GM20431 (cell line): ENCODE measurements around the gene GFOD1.

Source experiments
- in situ Hi-C: fragments of 300-500 bp; cut with MseI, MboI; formaldehyde crosslinking; loops from one replicate; pipeline ENCODE4 v1.15.0; 2020; ENCODE audit warnings: low sequenced_read_pairs; ENCODE audit not compliant: unreplicated experiment

Gene GFOD1

DNA sequence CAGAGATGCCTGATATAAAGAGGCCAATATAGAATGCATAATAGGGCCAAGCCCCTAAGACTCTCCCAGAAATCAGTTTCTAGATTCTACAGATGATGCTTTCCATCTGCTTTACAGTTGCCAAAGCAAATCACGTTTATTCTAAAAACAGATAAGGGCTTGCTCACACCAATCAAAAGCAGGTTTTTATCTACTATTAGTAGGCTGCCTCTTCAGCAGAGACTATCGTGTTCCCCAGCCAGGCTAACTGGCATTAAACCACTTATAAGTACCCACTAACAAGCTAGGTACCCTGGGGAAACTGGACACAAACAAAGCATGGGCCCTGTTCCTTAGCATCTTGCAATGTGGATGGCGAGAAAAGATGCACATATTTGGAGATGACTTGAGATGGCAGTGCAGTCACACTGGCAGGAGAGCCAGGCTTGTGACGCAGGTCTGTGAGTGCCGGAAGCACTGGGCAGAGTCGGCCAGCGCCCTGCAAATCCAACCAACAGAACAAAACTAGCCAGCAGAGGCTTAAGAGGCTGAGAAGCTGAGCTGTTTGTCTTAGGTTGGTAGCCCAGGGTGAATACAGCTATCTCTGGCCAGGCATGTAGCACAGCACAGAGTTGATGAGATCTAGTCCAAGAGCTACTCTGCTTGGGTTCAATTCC, 73.4 kb downstream of the GFOD1 start:
- in situ Hi-C loops = no loop called here

DNA sequence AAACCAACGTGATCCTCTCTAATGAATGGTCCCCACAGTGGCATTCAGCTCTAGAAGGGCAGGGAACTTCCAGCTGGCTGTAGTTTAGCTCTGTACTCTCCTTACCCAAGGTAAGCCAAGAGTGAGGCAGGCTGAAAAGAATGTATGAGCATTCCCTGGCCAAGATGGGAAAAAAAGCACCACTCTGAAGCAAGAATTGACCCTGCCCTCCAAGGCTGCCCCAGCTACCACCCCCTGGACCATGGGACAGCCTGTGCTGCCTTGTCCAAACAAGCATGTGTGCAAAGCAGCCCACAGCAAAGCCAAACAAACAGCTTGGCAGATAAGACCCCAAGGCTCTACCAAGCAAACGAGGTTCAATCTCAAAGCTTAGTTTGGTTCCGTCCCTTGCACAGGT, 73.9 kb downstream of the GFOD1 start:
- in situ Hi-C loops = no loop called here

GRCh38 chr6:13412639-13413465, 74.5 kb downstream of the GFOD1 start:
- in situ Hi-C loops = no loop called here

DNA sequence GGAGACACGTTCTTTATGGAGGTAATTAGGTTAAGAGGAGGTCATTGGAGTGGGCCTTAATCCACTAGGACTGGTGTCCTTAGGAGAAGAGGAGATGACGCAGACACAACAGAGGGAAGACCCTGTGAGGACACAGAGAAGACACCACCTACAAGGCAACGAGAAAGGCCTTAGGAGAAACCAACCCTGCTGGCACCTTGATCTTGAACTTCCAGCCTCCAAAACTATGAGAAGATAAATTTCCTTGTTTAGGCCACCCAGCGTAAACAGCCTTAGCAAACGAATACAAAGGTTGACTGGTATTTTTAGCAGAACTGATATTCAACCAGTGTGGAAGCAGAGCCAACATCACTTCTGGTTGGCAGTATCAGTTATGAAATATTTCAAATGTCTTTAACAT, 75.2 kb downstream of the GFOD1 start:
- in situ Hi-C loops = no loop called here

DNA sequence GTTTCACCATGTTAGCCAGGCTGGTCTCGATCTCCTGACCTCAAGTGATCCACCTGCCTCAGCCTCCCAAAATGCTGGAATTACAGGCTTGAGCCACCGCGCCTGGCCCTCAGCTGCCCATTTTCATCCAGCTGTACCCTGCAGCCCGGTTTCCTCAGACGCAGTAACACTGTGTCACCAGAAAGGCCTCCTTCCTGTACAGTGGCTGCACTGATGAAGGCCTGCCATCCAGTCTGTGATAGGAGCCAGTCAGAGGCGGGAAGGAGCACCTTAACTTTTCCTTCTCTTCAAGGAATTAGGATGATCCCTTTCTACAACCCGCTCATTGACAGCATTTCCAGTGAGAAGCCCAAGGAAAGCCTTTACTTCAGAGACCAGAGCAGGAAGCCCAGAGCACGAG, 75.9 kb downstream of the GFOD1 start:
- in situ Hi-C loops = no loop called here

DNA sequence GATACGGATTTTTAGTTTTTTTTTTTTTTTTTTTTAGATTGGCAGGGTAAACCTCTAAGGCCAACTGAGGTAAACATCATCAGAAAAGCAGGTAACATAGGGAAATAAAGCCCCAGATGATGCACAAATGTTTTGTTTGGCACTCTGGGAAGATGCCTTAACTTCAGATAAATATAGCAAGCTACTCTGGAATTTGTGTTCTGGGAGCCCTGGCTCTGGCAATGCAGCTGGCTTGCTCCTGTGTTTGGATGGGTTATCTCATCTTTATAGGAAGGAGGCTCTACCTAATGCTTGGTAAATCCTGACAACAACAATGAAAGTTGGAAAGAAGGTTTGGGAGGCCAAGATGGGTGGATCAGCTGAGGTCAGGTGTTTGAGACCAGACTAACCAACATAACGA, 77.4 kb downstream of the GFOD1 start:
- in situ Hi-C loops = no loop called here

DNA sequence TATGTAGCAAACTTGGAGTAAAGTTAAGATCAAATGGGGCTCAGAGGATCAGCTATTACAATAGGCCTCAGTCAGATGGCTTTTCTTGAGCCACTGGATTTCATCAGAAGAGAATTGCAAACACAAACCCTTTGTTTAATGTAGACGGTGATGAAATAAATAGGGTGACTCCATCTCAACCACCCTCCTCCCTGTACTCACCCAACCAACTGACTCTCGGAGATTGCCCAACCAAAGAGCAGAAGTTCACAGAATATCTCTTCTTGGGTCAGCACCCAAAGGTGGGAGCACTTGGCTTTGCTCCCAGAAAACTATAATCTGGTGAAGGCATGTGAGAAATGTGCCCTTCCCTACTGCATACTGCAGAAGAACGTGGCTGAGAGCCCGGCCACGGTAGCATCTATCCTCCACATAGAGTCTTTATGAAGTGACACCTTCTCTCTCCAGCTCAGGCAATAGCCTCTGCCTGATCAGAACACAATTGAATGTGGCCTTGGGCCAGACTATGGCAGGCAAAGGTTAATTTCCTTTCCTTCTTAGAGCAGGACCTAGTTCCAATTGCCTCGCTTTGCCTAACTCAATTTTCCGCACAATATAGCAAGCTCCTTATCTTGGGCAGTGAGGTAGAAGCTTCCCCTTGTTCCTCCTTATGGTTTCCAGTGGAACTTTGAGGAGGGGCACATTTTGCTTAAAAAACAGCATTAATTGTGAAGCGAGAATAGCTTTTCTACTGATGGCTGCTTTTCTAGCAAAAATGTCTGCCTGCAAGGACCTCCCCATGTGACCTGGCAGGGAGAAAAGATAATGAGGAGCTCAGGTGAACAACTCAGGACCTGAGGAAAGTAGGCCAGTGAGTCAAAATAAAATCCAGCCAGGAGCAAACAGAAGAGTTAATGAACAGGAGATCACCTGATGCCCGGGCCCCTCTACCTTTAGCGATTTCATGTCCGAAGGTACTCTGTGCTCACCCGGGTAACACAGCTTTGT, 79.4 kb downstream of the GFOD1 start:
- in situ Hi-C loops = no loop called here

DNA sequence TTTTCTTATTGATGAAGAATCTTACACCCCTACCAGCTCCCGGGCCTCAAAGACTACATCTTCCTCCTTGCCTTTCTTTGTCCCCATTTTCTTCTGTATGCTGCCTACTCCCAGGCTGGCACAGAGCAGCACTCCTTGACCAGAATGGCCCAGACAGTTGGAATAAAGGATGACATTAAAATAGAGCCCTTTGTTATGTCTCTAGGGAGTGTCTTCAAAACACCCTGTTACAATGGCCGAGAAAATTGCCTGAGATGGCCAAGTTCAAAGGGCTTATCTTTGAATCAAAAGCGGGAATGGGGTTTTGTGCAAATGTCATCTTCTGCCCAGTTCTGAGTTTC, 80.1 kb downstream of the GFOD1 start:
- in situ Hi-C loops = no loop called here

DNA sequence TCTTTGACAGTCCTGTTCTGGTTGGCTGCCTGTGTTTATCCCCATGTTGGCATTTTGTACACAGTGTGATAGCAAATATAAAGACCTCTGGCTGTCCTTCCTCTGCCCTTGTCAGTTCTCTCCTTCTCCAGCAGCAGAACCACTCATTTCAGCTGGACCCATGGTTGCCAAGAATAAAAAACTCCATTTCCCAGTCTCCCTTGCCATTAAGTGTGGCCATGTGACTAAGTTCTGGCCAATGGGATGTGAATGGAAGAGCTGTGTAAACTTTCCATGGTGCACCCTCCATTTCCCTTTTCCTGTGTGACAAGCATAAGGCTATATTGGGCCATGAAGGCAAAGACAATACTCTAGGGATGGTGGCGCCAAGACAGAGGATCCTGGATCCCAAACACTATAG, 80.6 kb downstream of the GFOD1 start:
- in situ Hi-C loops = no loop called here

DNA sequence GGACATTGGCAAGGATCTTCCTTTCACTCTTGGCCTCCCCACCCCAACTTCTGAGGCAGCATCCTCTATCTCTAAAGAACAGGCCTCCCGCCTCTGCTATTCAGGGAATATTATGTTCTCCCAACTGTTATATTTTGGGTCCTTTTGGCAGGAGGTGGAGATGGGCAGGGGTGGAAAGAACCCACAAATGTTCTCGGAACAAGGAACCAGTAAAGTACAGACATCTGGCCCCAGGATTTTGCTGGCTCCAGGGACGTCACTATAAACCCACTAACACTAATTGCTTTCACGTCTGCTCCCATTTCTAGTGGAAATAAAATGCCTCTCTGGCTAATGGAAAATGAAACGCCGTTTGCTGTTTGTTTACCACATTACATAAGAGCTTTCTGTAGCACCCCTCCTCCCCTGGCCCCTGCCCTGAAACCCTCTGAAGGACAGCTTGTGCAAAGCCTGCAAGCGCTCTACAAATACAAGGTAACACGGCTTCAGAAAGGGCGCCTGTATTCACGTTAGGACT, 81.4 kb downstream of the GFOD1 start:
- in situ Hi-C loops = no loop called here

- in situ Hi-C loops = no loop called here
These were observed 82.5 kb downstream of the GFOD1 start for GRCh38 chr6:13404892-13405254.

DNA sequence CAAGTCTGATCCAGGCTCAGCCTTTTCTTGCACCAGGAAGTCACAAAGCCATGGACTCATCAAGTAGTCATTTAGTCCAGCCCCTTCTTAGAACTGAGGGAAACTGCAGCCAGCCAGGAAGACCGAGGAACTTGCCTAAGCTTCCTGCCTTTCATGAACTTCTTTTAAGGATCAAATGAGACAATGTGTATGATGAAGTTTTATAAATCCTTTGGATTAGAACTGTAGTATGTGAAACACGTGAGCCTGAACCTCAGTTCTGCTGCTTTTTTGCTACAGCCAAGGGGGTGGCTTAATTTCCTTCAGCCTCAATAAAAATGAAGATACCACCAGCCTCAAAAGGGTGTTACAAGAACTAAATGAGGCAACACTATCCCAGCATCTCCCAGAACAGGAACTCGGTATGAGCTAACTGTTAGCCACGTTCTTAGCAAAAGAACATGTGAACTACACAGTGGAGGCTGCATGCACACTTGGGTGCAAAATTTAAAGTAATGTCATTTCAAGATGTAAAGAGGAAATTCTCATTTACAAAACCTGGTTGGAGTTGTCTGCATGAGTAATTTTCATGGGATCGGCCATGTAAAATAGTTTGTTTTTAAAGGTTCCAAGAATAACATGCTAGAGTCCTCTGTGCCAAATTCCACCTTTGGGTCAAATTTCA, 83.0 kb downstream of the GFOD1 start:
- in situ Hi-C loops = no loop called here

GRCh38 chr6:13402711-13403110, 84.7 kb downstream of the GFOD1 start:
- in situ Hi-C loops = no loop called here

DNA sequence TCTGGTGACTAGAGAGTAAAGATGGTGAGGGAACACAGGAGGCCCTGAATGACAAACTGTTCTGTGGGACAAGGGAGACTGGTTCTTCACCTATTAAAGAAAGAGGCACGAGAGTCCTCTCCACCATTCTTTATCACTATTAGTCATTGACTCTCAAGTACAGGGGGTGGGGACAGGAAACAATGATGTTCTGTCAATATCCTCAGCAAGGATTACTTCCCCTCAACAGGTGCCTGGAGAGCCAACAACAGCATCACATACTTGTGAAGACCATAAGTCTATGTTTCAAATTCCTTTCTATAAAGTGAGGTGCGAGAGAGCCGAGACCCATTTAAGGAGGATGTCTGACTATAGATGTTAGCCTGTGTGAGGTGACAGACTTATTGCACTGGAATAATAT, 86.6 kb downstream of the GFOD1 start:
- in situ Hi-C loops = no loop called here

- in situ Hi-C loops = no loop called here
These were observed 88.9 kb downstream of the GFOD1 start for GRCh38 chr6:13398421-13398994.

- in situ Hi-C loops = no loop called here
These were observed 89.4 kb downstream of the GFOD1 start for GRCh38 chr6:13398069-13398381.

DNA sequence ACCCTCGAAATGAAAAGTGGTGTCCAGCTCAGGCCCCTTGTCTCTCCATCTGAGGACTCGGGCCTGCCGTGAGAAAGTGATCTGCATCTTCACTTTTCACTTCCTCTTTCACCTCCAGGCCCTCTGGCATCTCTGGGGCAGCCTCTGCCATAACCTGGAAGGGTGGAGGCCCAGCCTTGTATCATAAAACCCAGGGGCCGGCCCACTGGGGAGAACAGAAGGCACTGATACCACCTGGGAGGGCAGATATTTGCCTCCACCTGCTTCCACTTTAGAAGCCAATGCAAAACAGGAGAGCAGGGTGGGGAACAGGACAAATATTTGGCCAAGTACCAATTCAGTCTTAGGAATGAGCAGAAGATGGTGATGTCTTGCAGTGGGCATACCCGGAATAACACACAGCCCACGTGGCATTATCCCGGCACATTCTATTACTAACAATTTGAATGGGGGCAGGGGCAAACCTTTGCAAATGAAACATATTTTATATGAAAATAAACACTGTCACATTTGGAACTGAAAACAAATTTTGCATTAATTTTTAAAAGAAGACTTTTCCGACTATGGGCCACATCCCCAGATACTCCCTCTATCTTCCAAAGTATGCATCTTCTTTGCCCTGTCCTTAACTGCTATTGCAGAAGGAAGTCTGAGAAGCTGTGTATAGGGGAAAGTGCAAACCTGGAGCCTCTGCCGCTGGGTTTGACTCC, 89.9 kb downstream of the GFOD1 start:
- in situ Hi-C loops = no loop called here

DNA sequence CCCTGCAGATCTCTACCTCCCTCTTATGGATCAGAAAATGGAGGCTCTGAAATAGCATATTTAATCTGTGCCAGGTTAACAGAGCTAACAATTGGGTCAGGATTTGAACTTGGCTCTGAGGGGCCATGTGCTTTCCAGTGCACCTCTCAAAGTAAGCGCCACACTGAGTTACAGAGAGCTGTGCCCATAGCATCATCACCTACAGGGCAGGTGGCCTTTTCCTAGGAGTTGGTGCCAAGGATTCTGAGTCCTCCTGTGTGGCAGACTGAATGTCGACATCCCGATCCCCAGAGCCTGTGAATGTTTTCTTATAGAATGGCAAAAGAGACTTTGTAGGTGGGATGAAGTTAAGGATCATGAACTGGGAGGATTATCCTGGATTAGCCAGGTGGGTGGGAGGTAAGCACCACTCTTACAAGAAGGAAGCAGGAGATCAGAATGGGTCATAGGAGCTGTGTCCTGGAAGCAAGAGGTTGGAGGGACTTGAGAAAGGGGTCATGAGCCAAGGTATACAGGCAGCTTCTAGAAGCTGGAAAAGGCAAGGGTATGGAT, 91.1 kb downstream of the GFOD1 start:
- in situ Hi-C loops = no loop called here
